HEK293 (cell line): Measurements from ENCODE around the gene MRPL28.

Experiments
- CTCF ChIA-PET: fragments of 350-600 bp; formaldehyde crosslinking; extraction: SDS; loops from one replicate; lab custom pipeline; 2021; ENCODE audit warnings: antibody characterized with exemption; lab: Yijun Ruan, JAX
- POLR2A ChIA-PET: fragments of 300-600 bp; formaldehyde crosslinking; extraction: SDS; loops from one replicate; lab custom pipeline; 2020; ENCODE audit warnings: antibody characterized with exemption, inconsistent platforms; lab: Yijun Ruan, JAX
- H3K27ac ChIP-seq: fragments of 200-500 bp; sonication (Bioruptor generic); 2 replicates; pipeline ENCODE4 v1.5.1; 2014; ENCODE audit warnings: low read depth, low read length, control low read depth, inconsistent platforms; ENCODE audit errors: extremely low read depth
- H3K36me3 ChIP-seq, 2 experiments: fragments of 200-500 bp in 1 of 2; sonication (Bioruptor generic) in 1 of 2; 1 replicate in 1 of 2; 2 replicates in 1 of 2; pipeline ENCODE4 v1.5.1; 2014 to 2017; ENCODE audit warnings: inconsistent platforms in 2 of 2, low read length in 2 of 2; ENCODE audit not compliant: control insufficient read depth in 2 of 2, insufficient read depth in 1 of 2
- H3K4me1 ChIP-seq: fragments of 200-500 bp; sonication (Bioruptor generic); 2 replicates; pipeline ENCODE4 v1.5.1; 2014; ENCODE audit warnings: mild to moderate bottlenecking, low read length, inconsistent platforms; ENCODE audit not compliant: control insufficient read depth, insufficient read depth
- H3K4me3 ChIP-seq: 2 replicates; pipeline ENCODE4 v1.5.1; 2011; ENCODE audit warnings: low read depth, mild to moderate bottlenecking, control low read depth, low read length, moderate library complexity
- H3K9me3 ChIP-seq: fragments of 200-500 bp; sonication (Bioruptor generic); 2 replicates; pipeline ENCODE4 v1.5.1; 2014; ENCODE audit warnings: low read depth, low read length, inconsistent platforms; ENCODE audit not compliant: control insufficient read depth, insufficient read depth
- GLIS1 ChIP-seq: fragments of 450-650 bp; formaldehyde crosslinking; IDR thresholded peaks from 2 replicates; pipeline ENCODE4 v1.5.1; 2016; ENCODE audit warnings: missing biosample characterization, missing genetic modification characterization
- GLIS2 ChIP-seq: fragments of 450-650 bp; formaldehyde crosslinking; IDR thresholded peaks from 2 replicates; pipeline ENCODE4 v1.5.1; 2016; ENCODE audit warnings: missing biosample characterization, missing genetic modification characterization
- IKZF3 ChIP-seq: fragments of 450-650 bp; IDR thresholded peaks from 2 replicates; pipeline ENCODE4 v1.5.0; 2018; ENCODE audit warnings: missing biosample characterization, mild to moderate bottlenecking, missing genetic modification characterization, moderate library complexity
- KLF10 ChIP-seq: fragments of 450-650 bp; IDR thresholded peaks from 2 replicates; pipeline ENCODE4 v1.5.1; 2018; ENCODE audit warnings: missing biosample characterization, mild to moderate bottlenecking, missing genetic modification characterization
- PRDM10 ChIP-seq: fragments of 450-650 bp; formaldehyde crosslinking; IDR thresholded peaks from 2 replicates; pipeline ENCODE4 v1.5.1; 2016; ENCODE audit warnings: missing biosample characterization, missing genetic modification characterization
- ZBTB20 ChIP-seq: fragments of 450-650 bp; formaldehyde crosslinking; IDR thresholded peaks from 2 replicates; pipeline ENCODE4 v1.5.1; 2016; ENCODE audit warnings: missing biosample characterization, missing genetic modification characterization
- ZBTB6 ChIP-seq: fragments of 450-650 bp; formaldehyde crosslinking; IDR thresholded peaks from 2 replicates; pipeline ENCODE4 v1.5.1; 2017; ENCODE audit warnings: missing biosample characterization, missing genetic modification characterization
- ZNF121 ChIP-seq: fragments of 450-650 bp; formaldehyde crosslinking; IDR thresholded peaks from 2 replicates; pipeline ENCODE4 v1.5.1; 2016; ENCODE audit warnings: missing biosample characterization, missing genetic modification characterization
- ZNF133 ChIP-seq: fragments of 450-650 bp; formaldehyde crosslinking; IDR thresholded peaks from 2 replicates; pipeline ENCODE4 v1.5.1; 2016; ENCODE audit warnings: missing biosample characterization, missing genetic modification characterization
- ZNF157 ChIP-seq: fragments of 450-650 bp; formaldehyde crosslinking; IDR thresholded peaks from 2 replicates; pipeline ENCODE4 v1.5.1; 2016; ENCODE audit warnings: missing biosample characterization, missing genetic modification characterization
- ZNF19 ChIP-seq: fragments of 450-650 bp; formaldehyde crosslinking; IDR thresholded peaks from 2 replicates; pipeline ENCODE4; 2016; ENCODE audit warnings: missing biosample characterization, missing genetic modification characterization, low read depth
- ZNF362 ChIP-seq: fragments of 450-650 bp; formaldehyde crosslinking; IDR thresholded peaks from 2 replicates; pipeline ENCODE4 v1.5.1; 2016; ENCODE audit warnings: missing biosample characterization, missing genetic modification characterization
- ZNF366 ChIP-seq: fragments of 450-650 bp; formaldehyde crosslinking; conservative IDR thresholded peaks from 2 replicates; pipeline ENCODE4 v1.5.1; 2016; ENCODE audit warnings: missing biosample characterization, missing genetic modification characterization
- ZNF513 ChIP-seq: fragments of 450-650 bp; IDR thresholded peaks from 2 replicates; pipeline ENCODE4 v1.5.1; 2018; ENCODE audit warnings: missing biosample characterization, missing genetic modification characterization
- ZNF580 ChIP-seq: fragments of 450-650 bp; formaldehyde crosslinking; IDR thresholded peaks from 2 replicates; pipeline ENCODE4 v1.5.1; 2016; ENCODE audit warnings: missing biosample characterization, missing genetic modification characterization
- ZNF596 ChIP-seq: fragments of 450-650 bp; IDR thresholded peaks from 2 replicates; pipeline ENCODE4 v1.5.0; 2018; ENCODE audit warnings: missing biosample characterization, mild to moderate bottlenecking, missing genetic modification characterization, moderate library complexity
- ZNF792 ChIP-seq: fragments of 450-650 bp; formaldehyde crosslinking; IDR thresholded peaks from 2 replicates; pipeline ENCODE4 v1.5.1; 2016; ENCODE audit warnings: missing biosample characterization, missing genetic modification characterization
- ZXDB ChIP-seq: fragments of 450-650 bp; formaldehyde crosslinking; IDR thresholded peaks from 2 replicates; pipeline ENCODE4 v1.5.1; 2016; ENCODE audit warnings: missing biosample characterization, missing genetic modification characterization

The MRPL28 gene

GRCh38 chr16:396605-397004 lies 26.3 kb upstream of the MRPL28 start (continued):
- TF ChIP-seq ZNF362 (tag by site-specific recombination) (no peak), ZNF157 (tag by site-specific recombination) (no peak), ZNF121 (tag by site-specific recombination) (0 out of 2 replicates have a peak, but pooled peaks have one; percentile 29), ZBTB6 (tag by site-specific recombination) (peak; percentile 45; the same call in 1 of the 2 replicates), KLF10 (tag by site-specific recombination) (no peak), ZNF792 (tag by site-specific recombination) (no peak), ZNF580 (tag by site-specific recombination) (0 out of 2 replicates have a peak, but pooled peaks have one; percentile 48), IKZF3 (tag by site-specific recombination) (peak; percentile 57; the same call in 1 of the 2 replicates), GLIS2 (tag by site-specific recombination) (peak; percentile 40; the same call in 1 of the 2 replicates), ZNF596 (tag by site-specific recombination) (no peak), GLIS1 (peak; percentile 22; the same call in 1 of the 2 replicates), ZNF513 (tag by site-specific recombination) (no peak)
- TF ChIP-seq, all 188 proteins: peak for 40

GRCh38 chr16:396199-396598 lies 25.9 kb upstream of the MRPL28 start:
- Histone ChIP-seq H3K4me3 (no peak overlapping the region), H3K36me3 (peaks cover 0 to 27% of the 10 kb centered on the region in 2 experiments; a peak in 1 of 3 replicates), H3K4me1 (no peaks in the 10 kb centered on the region)
- POLR2A ChIA-PET: interaction anchor here (0.6 kb wide), 1 partner anchor 9 kb away, joined by 3 read pairs; no protein-coding TSS in a partner anchor
- TF ChIP-seq ZXDB (tag by site-specific recombination) (no peak), PRDM10 (tag by site-specific recombination) (peak; percentile 30; the same call in 1 of the 2 replicates), ZNF133 (tag by site-specific recombination) (no peak), ZNF366 (tag by site-specific recombination) (0 out of 2 replicates have a peak, but pooled peaks have one; percentile 11), ZNF19 (tag by site-specific recombination) (no peak), ZBTB20 (tag by site-specific recombination) (peak; percentile 81)
- TF ChIP-seq, all 188 proteins: peak for 3
- CTCF ChIA-PET: interaction anchor here (1.0 to 1.1 kb wide), 2 partner anchors 90 to 175 kb away, joined by 4 to 5 read pairs; no protein-coding TSS in a partner anchor
- Histone ChIP-seq H3K9me3 (no peaks in the 10 kb centered on the region), H3K27ac (no peak overlapping the region)
